HepG2 (cell line): Measurements from ENCODE around the gene ALDH3A2. TPM values are rescaled to one million over a fixed set of nuclear protein-coding genes. Genes with fewer than 3 reads are reported as not detected.
A peak's percentile ranks its signal among the peaks of the same experiment; 100 is the strongest.

Source experiments
- CREB1 ChIP-seq, 2 experiments: fragments of 450-650 bp in 1 of 2; IDR thresholded peaks; 2 replicates each; pipeline ENCODE4 v1.6.1; 2016 to 2017; ENCODE audit warnings: control low read depth in 1 of 2, mild to moderate bottlenecking in 1 of 2, missing compliant biosample characterization in 1 of 2, missing genetic modification characterization in 1 of 2
- EHMT2 ChIP-seq: fragments of 200-600 bp; sonication (generic); IDR thresholded peaks from 2 replicates; pipeline ENCODE4 v1.7.0; 2017; ENCODE audit warnings: antibody characterized with exemption, low read depth, low read length, borderline replicate concordance
- FOXM1 ChIP-seq: sonication (generic); formaldehyde crosslinking; IDR thresholded peaks from 2 replicates; pipeline ENCODE4 v1.5.0; 2020; ENCODE audit warnings: missing genetic modification reagents
- HDAC1 ChIP-seq: sonication (generic); formaldehyde crosslinking; IDR thresholded peaks from 2 replicates; pipeline ENCODE4 v1.5.1; 2020; ENCODE audit warnings: mild to moderate bottlenecking, missing genetic modification reagents
- IRX3 ChIP-seq: sonication (generic); formaldehyde crosslinking; IDR thresholded peaks from 2 replicates; pipeline ENCODE4 v1.8.1; 2023; ENCODE audit warnings: mild to moderate bottlenecking, low read depth, missing genetic modification reagents, borderline replicate concordance
- KMT2A ChIP-seq: sonication (generic); formaldehyde crosslinking; IDR thresholded peaks from 2 replicates; pipeline ENCODE4 v1.4.0; 2020; ENCODE audit warnings: missing genetic modification reagents
- SMYD3 ChIP-seq: sonication (generic); formaldehyde crosslinking; IDR thresholded peaks from 2 replicates; pipeline ENCODE4 v1.8.1; 2023; ENCODE audit warnings: mild to moderate bottlenecking, missing genetic modification reagents
- ZNF530 ChIP-seq: sonication (generic); formaldehyde crosslinking; IDR thresholded peaks from 2 replicates; pipeline ENCODE4 v1.5.0; 2020; ENCODE audit warnings: low read depth, mild to moderate bottlenecking, missing genetic modification reagents
- ZNF564 ChIP-seq: sonication (generic); formaldehyde crosslinking; IDR thresholded peaks from 2 replicates; pipeline ENCODE4 v1.8.1; 2023; ENCODE audit warnings: mild to moderate bottlenecking, missing genetic modification reagents
- ZNF780A ChIP-seq: sonication (generic); formaldehyde crosslinking; IDR thresholded peaks from 2 replicates; pipeline ENCODE4 v1.8.0; 2022; ENCODE audit warnings: mild to moderate bottlenecking, missing genetic modification reagents, moderate library complexity
- ZSCAN12 ChIP-seq: sonication (generic); formaldehyde crosslinking; IDR thresholded peaks from 2 replicates; pipeline ENCODE4 v1.9.0; 2021; ENCODE audit warnings: mild to moderate bottlenecking, missing genetic modification reagents
- polyA plus RNA-seq, 8 experiments: library from polyadenylated mRNA; depleted of rRNA in 3 of 8; stranded (reverse) in 7 of 8; unstranded in 1 of 8; fragments of >200 nt; fragmentation: Illumina TruSeq in 4 of 8; extraction: Trizol in 4 of 8; gene quantifications; 2 replicates each; pipeline versions ENCODE4 v1.2.1 to v1.2.3, GENCODE V29; 2011 to 2016; ENCODE audit warnings: low read depth in 4 of 8, missing spikeins in 1 of 8, mixed read lengths in 1 of 8; ENCODE audit not compliant: insufficient read depth in 1 of 8
- total RNA-seq, 5 experiments: library from RNA; depleted of rRNA; stranded (reverse); fragments of >200 nt; fragmentation: Illumina TruSeq; extraction: Trizol; gene quantifications; 2 replicates each; pipeline ENCODE4 v1.2.3, GENCODE V29; 2016; ENCODE audit warnings: low read depth in 1 of 5
- TF ChIP-seq, protein P1 (sequence below): sonication (generic); formaldehyde crosslinking; IDR thresholded peaks from 2 replicates; pipeline ENCODE4 v1.4.0; 2020; ENCODE audit warnings: missing genetic modification reagents
- TF ChIP-seq, protein P2 (sequence below): sonication (generic); formaldehyde crosslinking; IDR thresholded peaks from 2 replicates; pipeline ENCODE4 v1.5.0; 2020; ENCODE audit warnings: missing genetic modification reagents

ALDH3A2 gene
- total and polyA plus RNA-seq, 2 of the 13 experiments (the other 11 are each of a cell fraction or from before 2014, with no cell fraction given), result 80.8 to 180 TPM

DNA sequence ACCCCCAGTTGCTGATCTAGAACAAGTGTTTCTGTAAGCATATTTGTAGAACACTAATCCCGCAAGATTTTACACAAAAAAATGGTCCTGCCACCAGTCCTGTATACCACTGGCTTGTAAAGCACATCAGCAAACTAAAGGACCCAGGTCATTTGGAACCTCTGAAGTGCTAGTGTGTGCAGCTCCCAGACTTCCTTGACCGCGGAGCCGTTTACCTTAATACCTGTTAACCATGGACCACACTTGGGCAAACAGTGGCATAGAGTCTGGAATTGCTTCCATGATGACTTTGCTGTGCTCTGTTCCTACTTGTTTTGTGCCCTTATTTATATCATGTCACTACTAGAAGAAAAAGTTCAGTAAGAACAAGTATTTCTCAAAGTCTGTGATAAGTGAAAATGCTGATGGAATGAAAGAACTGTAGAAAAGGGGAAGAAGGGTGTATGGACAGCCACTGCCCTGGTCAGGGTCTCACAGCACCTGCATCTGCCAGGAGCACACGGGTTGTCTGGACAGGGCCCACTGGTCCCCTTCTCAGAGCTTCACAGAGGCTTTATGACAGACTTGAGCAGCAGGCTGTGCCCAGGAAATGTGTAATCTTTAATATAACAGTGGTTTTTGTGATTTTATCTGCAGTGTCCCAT lies 29.3 kb downstream of the ALDH3A2 start (continued):
- TF ChIP-seq ZNF530 (CRISPR knock-in tag), result no peak
- no peak for TF ChIP-seq KMT2A (CRISPR knock-in tag)
- TF ChIP-seq, protein P1, sequence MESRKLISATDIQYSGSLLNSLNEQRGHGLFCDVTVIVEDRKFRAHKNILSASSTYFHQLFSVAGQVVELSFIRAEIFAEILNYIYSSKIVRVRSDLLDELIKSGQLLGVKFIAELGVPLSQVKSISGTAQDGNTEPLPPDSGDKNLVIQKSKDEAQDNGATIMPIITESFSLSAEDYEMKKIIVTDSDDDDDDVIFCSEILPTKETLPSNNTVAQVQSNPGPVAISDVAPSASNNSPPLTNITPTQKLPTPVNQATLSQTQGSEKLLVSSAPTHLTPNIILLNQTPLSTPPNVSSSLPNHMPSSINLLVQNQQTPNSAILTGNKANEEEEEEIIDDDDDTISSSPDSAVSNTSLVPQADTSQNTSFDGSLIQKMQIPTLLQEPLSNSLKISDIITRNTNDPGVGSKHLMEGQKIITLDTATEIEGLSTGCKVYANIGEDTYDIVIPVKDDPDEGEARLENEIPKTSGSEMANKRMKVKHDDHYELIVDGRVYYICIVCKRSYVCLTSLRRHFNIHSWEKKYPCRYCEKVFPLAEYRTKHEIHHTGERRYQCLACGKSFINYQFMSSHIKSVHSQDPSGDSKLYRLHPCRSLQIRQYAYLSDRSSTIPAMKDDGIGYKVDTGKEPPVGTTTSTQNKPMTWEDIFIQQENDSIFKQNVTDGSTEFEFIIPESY (CRISPR knock-in tag), result peak; percentile 73; the same call in 1 of the 2 replicates
- no peak for TF ChIP-seq EHMT2
- no peak for TF ChIP-seq CREB1 (IDR thresholded peaks at IDR 0.05)
- no peak for TF ChIP-seq CREB1 (CRISPR knock-in tag; IDR thresholded peaks at IDR 0.05)
- TF ChIP-seq SMYD3 (CRISPR knock-in tag), result no peak
- no peak for TF ChIP-seq ZNF780A (CRISPR knock-in tag)
- TF ChIP-seq ZSCAN12, result no peak
- TF ChIP-seq IRX3, result no peak
- no peak for TF ChIP-seq FOXM1 (CRISPR knock-in tag)
- TF ChIP-seq, protein P2, sequence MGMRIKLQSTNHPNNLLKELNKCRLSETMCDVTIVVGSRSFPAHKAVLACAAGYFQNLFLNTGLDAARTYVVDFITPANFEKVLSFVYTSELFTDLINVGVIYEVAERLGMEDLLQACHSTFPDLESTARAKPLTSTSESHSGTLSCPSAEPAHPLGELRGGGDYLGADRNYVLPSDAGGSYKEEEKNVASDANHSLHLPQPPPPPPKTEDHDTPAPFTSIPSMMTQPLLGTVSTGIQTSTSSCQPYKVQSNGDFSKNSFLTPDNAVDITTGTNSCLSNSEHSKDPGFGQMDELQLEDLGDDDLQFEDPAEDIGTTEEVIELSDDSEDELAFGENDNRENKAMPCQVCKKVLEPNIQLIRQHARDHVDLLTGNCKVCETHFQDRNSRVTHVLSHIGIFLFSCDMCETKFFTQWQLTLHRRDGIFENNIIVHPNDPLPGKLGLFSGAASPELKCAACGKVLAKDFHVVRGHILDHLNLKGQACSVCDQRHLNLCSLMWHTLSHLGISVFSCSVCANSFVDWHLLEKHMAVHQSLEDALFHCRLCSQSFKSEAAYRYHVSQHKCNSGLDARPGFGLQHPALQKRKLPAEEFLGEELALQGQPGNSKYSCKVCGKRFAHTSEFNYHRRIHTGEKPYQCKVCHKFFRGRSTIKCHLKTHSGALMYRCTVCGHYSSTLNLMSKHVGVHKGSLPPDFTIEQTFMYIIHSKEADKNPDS (CRISPR knock-in tag), result no peak
- TF ChIP-seq ZNF564, result no peak
- TF ChIP-seq HDAC1 (CRISPR knock-in tag), result no peak
